ENCODE measurements around the gene OTOP2.
"Not testable (repeated sequence)": the region's sequence is repeated elsewhere in the genome, so short reads cannot be mapped to it uniquely, and the experiment has no call there.

The OTOP2 gene

GRCh38 chr17:74975943-74976342 lies 51.9 kb downstream of the OTOP2 start:
- DNase-seq: no peak

- no peak for DNase-seq
These were observed 53.7 kb downstream of the OTOP2 start for GRCh38 chr17:74977802-74978201.

GRCh38 chr17:74978240-74978639 lies 54.2 kb downstream of the OTOP2 start:
- no peak for DNase-seq

GRCh38 chr17:74979408-74980146 lies 55.5 kb downstream of the OTOP2 start:
- no peak for DNase-seq

GRCh38 chr17:74981318-74981978 lies 57.4 kb downstream of the OTOP2 start:
- no peak for DNase-seq

GRCh38 chr17:74981979-74982662 lies 58.0 kb downstream of the OTOP2 start:
- DNase-seq: peak; percentile 68

- DNase-seq: not testable (repeated sequence)
These were observed 58.7 kb downstream of the OTOP2 start for GRCh38 chr17:74982663-74983313.

All from activated effector memory CD4-positive, alpha-beta T cell treated with Interleukin-2 at 50 U/mL for 16 hours (primary cell).